Measurements from ENCODE around the gene SRSF6.
"Not testable (repeated sequence)": the region's sequence is repeated elsewhere in the genome, so short reads cannot be mapped to it uniquely, and the experiment has no call there.

Gene SRSF6

DNA sequence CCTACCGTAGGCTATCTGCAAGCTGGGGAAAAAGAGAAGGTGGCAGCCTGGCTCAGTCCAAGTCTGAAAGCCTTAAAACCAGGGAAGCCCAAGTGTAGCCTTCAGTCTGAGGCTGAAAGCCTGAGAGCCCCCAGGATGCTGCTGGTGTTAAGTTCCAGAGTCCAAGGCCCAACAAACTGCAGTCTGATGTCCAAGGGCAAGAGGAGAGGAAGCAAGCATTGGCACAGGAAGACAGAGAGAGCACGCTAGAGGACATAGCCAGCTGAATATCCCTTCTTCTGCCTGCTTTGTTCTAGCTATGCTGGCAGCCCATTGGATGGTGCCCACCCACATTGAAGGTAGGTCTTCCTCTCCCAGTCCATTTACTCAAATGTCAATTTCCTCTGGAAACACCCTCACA, 37.7 kb downstream of the SRSF6 start:
- no peak for FAIRE-seq
- TF ChIP-seq POLR2AphosphoS5 (IDR thresholded peaks at IDR 0.05; ENCODE audit: low read depth, low read length) (no peak), TAF1 (IDR thresholded peaks at IDR 0.05; ENCODE audit: borderline replicate concordance, low read depth, low read length) (no peak), POLR2A (IDR thresholded peaks at IDR 0.05; ENCODE audit: low read depth, low read length) (no peak)
- no peak for DNase-seq (ENCODE audit: insufficient read length)

DNA sequence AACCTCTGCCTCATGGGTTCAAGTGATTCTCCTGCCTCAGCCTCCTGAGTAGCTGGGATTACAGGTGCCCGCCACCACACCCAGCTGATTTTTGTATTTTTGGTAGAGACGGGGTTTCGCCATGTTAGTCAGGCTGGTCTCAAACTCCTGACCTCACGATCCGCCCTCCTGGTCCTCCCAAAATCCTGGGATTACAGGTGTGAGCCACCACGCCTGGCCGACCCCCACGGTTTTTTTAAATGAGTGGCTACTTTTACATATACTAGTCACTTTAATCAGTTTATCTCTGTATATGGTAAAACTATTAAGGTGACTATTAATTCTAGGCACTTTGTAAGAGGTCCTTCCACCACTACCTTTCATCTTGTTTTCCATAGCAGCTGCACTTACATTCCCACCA, 44.3 kb downstream of the SRSF6 start:
- FAIRE-seq; DNase-seq (ENCODE audit: insufficient read length): not testable (repeated sequence)

DNA sequence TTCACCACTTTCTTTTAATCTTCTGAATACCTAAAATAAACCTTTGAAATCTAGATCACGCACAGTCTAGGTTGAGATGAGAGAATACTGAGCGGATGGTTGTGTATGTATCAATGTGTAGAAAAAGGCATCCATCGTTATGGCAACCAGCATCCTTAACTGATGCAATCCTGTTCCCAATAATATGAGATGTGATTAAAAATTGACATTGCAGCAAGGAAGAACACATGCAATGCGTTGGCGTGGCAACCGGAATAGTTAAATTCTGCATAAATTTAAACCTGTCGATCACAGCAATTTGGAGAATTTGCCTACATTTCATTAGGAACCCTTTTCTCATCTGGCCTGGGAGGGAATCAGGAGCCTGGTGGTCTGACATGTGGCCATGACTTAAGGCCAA, 48.5 kb downstream of the SRSF6 start:
- no peak for TF ChIP-seq POLR2AphosphoS5 (IDR thresholded peaks at IDR 0.05; ENCODE audit: low read depth, low read length)
- TF ChIP-seq TAF1 (IDR thresholded peaks at IDR 0.05; ENCODE audit: borderline replicate concordance, low read depth, low read length): no peak
- no peak for TF ChIP-seq POLR2A (IDR thresholded peaks at IDR 0.05; ENCODE audit: low read depth, low read length)
- DNase-seq (ENCODE audit: insufficient read length): no peak
- no peak for FAIRE-seq

DNA sequence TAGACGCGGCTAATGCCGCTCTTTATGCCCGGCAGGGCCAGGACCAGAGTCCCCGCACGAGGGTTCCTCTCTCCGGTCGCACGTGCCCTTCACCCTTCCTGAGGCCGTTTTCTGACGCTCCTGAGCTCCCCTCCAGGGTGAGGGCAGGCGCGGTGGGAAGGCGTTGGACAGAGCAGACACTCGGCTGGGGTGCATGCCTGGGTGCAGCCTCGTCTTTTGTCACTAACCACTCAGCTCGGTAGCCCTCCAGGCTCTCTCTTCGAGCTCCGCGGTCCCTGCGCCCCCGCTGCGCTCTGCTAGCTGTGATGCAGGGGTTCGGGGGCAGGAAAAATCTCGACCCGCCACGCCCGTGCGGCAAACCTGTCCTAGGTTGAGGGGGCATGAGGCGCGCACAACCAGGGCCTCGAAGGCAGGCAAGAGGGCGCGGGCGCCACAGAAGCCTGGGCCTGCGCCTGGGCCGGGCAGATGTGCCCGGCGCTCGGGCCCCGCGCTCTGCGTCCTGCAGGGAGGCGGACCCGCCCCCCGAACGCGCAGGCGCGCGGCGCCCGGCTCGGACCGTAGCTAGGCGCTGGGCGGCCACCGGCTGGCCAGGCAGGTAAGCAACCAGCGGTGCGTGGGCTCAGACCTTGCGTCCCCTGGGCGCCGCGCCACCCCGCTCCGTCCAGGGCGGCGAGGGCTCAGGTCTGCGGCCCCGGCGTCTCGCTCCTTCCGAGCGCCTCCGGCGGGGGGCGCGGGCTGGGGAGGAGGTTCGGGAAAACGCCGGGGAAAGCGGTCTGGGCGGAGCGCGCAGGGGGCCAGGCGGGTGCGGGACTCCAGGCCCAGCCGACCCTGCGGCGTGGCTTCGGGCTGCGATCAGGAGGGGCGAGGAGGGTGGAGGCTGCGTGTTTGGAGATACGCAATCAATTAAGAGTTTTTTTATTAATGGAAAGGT, 49.7 kb downstream of the SRSF6 start, which contains the start of gene L3MBTL1:
TSS of gene L3MBTL1 (plus strand) at position 548 of the 931 bp plus-strand sequence. CDS start 5,807 bp downstream, outside the sequence.
- no peak for TF ChIP-seq TAF1 (IDR thresholded peaks at IDR 0.05; ENCODE audit: borderline replicate concordance, low read depth, low read length)
- TF ChIP-seq POLR2AphosphoS5 (IDR thresholded peaks at IDR 0.05; ENCODE audit: low read depth, low read length): no peak
- no peak for TF ChIP-seq POLR2A (IDR thresholded peaks at IDR 0.05; ENCODE audit: low read depth, low read length)
- FAIRE-seq (no peak), DNase-seq (ENCODE audit: insufficient read length) (no peak)

DNA sequence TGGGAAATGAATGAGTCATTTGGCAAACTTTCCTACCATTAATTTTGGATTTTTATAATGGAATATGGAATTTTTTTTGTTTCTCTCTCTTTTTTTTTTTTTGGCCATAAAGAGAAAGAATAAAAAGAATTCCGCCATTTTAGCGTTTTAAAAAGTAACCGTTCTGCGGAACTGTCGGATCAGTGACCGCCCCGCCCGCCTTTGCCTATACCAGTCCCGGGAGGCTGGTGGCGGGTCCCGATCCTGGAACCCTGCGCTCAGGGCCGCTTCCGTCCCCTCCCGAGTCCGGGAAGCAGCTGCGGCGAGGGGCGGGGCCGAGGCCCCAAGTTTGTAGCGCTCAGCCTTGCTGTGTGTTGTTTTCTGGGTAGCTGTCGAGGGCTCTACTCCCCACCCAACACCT, 50.4 kb downstream of the SRSF6 start:
- no peak for TF ChIP-seq TAF1 (IDR thresholded peaks at IDR 0.05; ENCODE audit: borderline replicate concordance, low read depth, low read length)
- no peak for TF ChIP-seq POLR2A (IDR thresholded peaks at IDR 0.05; ENCODE audit: low read depth, low read length)
- TF ChIP-seq POLR2AphosphoS5 (IDR thresholded peaks at IDR 0.05; ENCODE audit: low read depth, low read length): no peak
- no peak for DNase-seq (ENCODE audit: insufficient read length)
- no peak for FAIRE-seq

DNA sequence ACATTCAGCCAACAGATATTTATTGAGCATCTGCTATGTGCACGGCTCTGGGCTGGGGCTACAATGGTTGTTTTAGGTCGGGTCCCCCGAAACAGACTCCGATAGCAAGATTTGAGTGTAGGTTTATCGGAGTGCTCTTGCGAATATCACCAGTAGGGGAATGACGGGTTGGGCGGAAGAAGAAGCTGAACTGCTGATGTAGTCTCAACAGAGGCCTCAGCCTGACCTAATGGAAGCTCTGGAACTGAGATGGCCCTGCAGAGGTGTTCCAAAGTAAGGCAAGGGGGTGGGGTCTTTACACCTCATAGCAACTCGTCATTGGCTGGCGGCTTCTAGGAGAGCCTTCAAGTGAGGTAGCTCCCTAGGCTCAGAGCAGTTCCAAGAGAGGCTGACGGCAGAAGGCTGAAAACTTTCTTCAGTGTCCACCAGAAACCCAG, 50.9 kb downstream of the SRSF6 start:
- TF ChIP-seq TAF1 (IDR thresholded peaks at IDR 0.05; ENCODE audit: borderline replicate concordance, low read depth, low read length): no peak
- no peak for TF ChIP-seq POLR2A (IDR thresholded peaks at IDR 0.05; ENCODE audit: low read depth, low read length)
- no peak for TF ChIP-seq POLR2AphosphoS5 (IDR thresholded peaks at IDR 0.05; ENCODE audit: low read depth, low read length)
- FAIRE-seq (no peak), DNase-seq (ENCODE audit: insufficient read length) (no peak)

DNA sequence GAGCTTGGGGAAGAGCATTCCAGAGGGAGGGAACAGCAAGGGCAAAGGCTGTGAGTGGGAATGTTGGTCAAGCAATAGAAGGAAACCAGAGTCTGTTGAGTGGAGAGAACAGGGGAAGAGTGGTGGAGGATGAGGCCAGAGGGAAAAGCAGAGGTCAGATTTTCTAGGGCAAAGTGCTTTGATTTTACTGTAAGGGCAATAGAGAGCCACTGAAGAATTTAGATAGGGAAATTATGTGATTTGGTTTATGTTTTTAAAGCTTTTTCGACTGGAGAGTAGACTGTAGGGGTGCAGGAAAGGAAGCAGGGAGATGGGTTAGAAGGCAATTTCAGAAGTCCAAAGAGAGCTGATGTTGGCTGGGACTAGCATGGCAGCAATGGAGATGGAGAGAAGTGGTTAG, 54.2 kb downstream of the SRSF6 start:
- no peak for TF ChIP-seq POLR2AphosphoS5 (IDR thresholded peaks at IDR 0.05; ENCODE audit: low read depth, low read length)
- TF ChIP-seq TAF1 (IDR thresholded peaks at IDR 0.05; ENCODE audit: borderline replicate concordance, low read depth, low read length): no peak
- no peak for TF ChIP-seq POLR2A (IDR thresholded peaks at IDR 0.05; ENCODE audit: low read depth, low read length)
- FAIRE-seq (no peak), DNase-seq (ENCODE audit: insufficient read length) (no peak)

DNA sequence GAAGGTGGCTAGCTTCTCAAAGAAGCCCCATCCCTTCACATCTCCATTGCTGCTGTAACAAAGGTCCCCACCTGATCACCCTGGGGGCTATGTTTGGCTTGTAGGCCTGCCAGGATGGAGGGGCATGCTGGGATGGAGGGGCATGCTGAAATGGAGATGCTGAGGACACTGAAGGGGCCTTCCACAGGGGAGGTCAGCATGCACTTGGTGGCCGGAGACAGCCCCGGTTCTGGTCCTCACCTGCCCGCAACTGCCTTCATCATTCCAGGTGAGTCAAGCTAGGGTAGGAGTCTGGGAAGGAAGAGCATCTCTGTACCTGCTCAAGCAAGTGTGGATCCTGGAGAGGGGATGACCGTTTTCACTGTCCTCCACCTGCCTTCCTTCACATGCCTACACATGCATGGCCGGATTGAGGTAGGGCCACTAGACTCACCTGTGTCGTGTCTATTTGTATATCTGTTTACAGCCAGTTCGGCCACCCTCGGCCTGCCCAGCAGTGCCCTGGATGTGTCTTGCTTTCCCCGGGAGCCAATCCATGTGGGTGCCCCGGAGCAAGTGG, 55.8 kb downstream of the SRSF6 start:
- FAIRE-seq (no peak), DNase-seq (ENCODE audit: insufficient read length) (no peak)
- TF ChIP-seq TAF1 (IDR thresholded peaks at IDR 0.05; ENCODE audit: borderline replicate concordance, low read depth, low read length) (no peak), POLR2AphosphoS5 (IDR thresholded peaks at IDR 0.05; ENCODE audit: low read depth, low read length) (no peak), POLR2A (IDR thresholded peaks at IDR 0.05; ENCODE audit: low read depth, low read length) (no peak)

Measured in GM12892 (cell line).